HepG2 (cell line): Measurements from ENCODE around the gene TNP2. TPM values are rescaled to one million over a fixed set of nuclear protein-coding genes. Genes with fewer than 3 reads are reported as not detected.

ENCODE experiments used
- AHR ChIP-seq: IDR thresholded peaks from 2 replicates; pipeline ENCODE4 v1.6.1; 2018; ENCODE audit warnings: missing genetic modification reagents, missing compliant biosample characterization
- BCL6 ChIP-seq: IDR thresholded peaks from 2 replicates; pipeline ENCODE4 v1.6.1; 2016; ENCODE audit warnings: missing genetic modification reagents, missing compliant biosample characterization
- DNMT3B ChIP-seq: conservative IDR thresholded peaks from 2 replicates; pipeline ENCODE4 v1.6.1; 2016; ENCODE audit warnings: missing biosample characterization, control low read depth
- IRF2 ChIP-seq: IDR thresholded peaks from 2 replicates; pipeline ENCODE4 v1.6.1; 2018; ENCODE audit warnings: missing genetic modification reagents, missing compliant biosample characterization
- SAFB2 ChIP-seq: sonication (generic); formaldehyde crosslinking; IDR thresholded peaks from 2 replicates; pipeline ENCODE4 v1.5.1; 2020; ENCODE audit warnings: missing genetic modification reagents, low read depth, mild to moderate bottlenecking, borderline replicate concordance
- SKI ChIP-seq: fragments of 450-650 bp; IDR thresholded peaks from one replicate; pipeline ENCODE4 v1.6.1; 2018; ENCODE audit warnings: mild to moderate bottlenecking; ENCODE audit not compliant: partially characterized antibody
- SRY ChIP-seq: sonication (generic); formaldehyde crosslinking; IDR thresholded peaks from 2 replicates; pipeline ENCODE4 v1.8.0; 2022; ENCODE audit warnings: mild to moderate bottlenecking, missing genetic modification reagents
- ZNF224 ChIP-seq: sonication (generic); formaldehyde crosslinking; IDR thresholded peaks from 2 replicates; pipeline ENCODE4 v1.5.0; 2020; ENCODE audit warnings: mild to moderate bottlenecking, missing genetic modification reagents
- ZNF263 ChIP-seq: sonication (generic); formaldehyde crosslinking; IDR thresholded peaks from 2 replicates; pipeline ENCODE4 v1.4.0; 2020; ENCODE audit warnings: missing genetic modification reagents
- ZNF547 ChIP-seq: sonication (generic); formaldehyde crosslinking; IDR thresholded peaks from 2 replicates; pipeline ENCODE4 v1.5.1; 2020; ENCODE audit warnings: mild to moderate bottlenecking, missing genetic modification reagents
- ZNF605 ChIP-seq: sonication (generic); formaldehyde crosslinking; IDR thresholded peaks from 2 replicates; pipeline ENCODE4 v1.8.0; 2022; ENCODE audit warnings: mild to moderate bottlenecking, missing genetic modification reagents
- ZNF747 ChIP-seq: sonication (generic); formaldehyde crosslinking; IDR thresholded peaks from 2 replicates; pipeline ENCODE4 v1.8.1; 2023; ENCODE audit warnings: missing genetic modification reagents, mild to moderate bottlenecking, borderline replicate concordance
- ZNF775 ChIP-seq: sonication (generic); formaldehyde crosslinking; IDR thresholded peaks from 2 replicates; pipeline ENCODE4 v1.4.0; 2020; ENCODE audit warnings: missing genetic modification reagents, mild to moderate bottlenecking, moderate library complexity, borderline replicate concordance
- ZNF790 ChIP-seq: sonication (generic); formaldehyde crosslinking; IDR thresholded peaks from 2 replicates; pipeline ENCODE4 v1.8.0; 2022; ENCODE audit warnings: missing genetic modification reagents, mild to moderate bottlenecking, borderline replicate concordance
- polyA plus RNA-seq, 8 experiments: library from polyadenylated mRNA; depleted of rRNA in 3 of 8; stranded (reverse) in 7 of 8; unstranded in 1 of 8; fragments of >200 nt; fragmentation: Illumina TruSeq in 4 of 8; extraction: Trizol in 4 of 8; gene quantifications; 2 replicates each; pipeline versions ENCODE4 v1.2.1 to v1.2.3, GENCODE V29; 2011 to 2016; ENCODE audit warnings: low read depth in 4 of 8, missing spikeins in 1 of 8, mixed read lengths in 1 of 8; ENCODE audit not compliant: insufficient read depth in 1 of 8
- total RNA-seq, 5 experiments: library from RNA; depleted of rRNA; stranded (reverse); fragments of >200 nt; fragmentation: Illumina TruSeq; extraction: Trizol; gene quantifications; 2 replicates each; pipeline ENCODE4 v1.2.3, GENCODE V29; 2016; ENCODE audit warnings: low read depth in 1 of 5
- TF ChIP-seq, protein P1 (sequence below): sonication (generic); formaldehyde crosslinking; IDR thresholded peaks from 2 replicates; pipeline ENCODE4 v1.5.1; 2020; ENCODE audit warnings: mild to moderate bottlenecking, missing genetic modification reagents, moderate library complexity
- TF ChIP-seq, protein P2 (sequence below): sonication (generic); formaldehyde crosslinking; IDR thresholded peaks from 2 replicates; pipeline ENCODE4 v1.5.1; 2020; ENCODE audit warnings: missing genetic modification reagents, mild to moderate bottlenecking, borderline replicate concordance
- TF ChIP-seq, protein P3 (sequence below): sonication (generic); formaldehyde crosslinking; conservative IDR thresholded peaks from 2 replicates; pipeline ENCODE4 v1.8.1; 2023; ENCODE audit warnings: missing genetic modification reagents
- TF ChIP-seq, protein P4 (sequence below): IDR thresholded peaks from 2 replicates; pipeline ENCODE4 v1.6.1; 2016

Gene TNP2
- total and polyA plus RNA-seq, 2 of the 13 experiments (the other 11 are each of a cell fraction or from before 2014, with no cell fraction given), result not detected

DNA sequence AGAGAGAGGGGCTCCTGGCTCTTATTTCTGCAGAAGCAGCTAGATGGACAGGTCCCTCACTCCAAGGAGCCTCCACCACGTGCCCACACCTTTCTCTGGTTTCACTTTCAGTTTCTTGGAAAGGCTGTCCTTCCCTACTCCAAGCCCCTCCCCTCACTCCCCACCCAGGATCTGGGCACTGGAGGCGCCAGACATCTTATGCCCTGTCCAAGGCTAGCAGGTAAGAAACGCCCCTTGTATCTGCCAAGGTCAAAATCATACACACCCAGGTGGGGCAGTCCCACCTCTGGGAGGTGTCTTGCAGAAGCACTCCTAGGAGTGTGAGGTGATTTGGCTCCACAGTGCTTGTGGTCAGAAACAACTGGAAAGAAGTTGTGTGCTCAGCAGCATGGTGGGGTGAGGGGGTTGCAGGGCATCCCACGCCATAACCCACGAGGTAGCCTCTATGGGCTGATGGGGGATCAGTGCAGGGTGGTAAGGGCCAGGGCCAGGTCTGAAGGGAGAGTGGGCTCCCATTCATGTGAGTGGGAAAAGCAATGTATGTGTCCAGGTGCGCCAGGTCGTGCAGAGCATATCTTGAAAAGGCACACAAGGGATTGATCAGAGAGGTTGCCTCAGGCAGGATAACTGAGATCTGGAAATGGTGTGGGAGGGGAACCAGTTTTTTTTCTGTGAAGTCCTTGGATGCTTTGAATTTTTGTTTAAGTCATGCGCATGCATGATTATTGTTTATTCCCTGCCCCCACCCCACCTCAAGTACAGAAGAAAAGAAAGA lies 43.8 kb upstream of the TNP2 start (continued):
- TF ChIP-seq, protein P1, sequence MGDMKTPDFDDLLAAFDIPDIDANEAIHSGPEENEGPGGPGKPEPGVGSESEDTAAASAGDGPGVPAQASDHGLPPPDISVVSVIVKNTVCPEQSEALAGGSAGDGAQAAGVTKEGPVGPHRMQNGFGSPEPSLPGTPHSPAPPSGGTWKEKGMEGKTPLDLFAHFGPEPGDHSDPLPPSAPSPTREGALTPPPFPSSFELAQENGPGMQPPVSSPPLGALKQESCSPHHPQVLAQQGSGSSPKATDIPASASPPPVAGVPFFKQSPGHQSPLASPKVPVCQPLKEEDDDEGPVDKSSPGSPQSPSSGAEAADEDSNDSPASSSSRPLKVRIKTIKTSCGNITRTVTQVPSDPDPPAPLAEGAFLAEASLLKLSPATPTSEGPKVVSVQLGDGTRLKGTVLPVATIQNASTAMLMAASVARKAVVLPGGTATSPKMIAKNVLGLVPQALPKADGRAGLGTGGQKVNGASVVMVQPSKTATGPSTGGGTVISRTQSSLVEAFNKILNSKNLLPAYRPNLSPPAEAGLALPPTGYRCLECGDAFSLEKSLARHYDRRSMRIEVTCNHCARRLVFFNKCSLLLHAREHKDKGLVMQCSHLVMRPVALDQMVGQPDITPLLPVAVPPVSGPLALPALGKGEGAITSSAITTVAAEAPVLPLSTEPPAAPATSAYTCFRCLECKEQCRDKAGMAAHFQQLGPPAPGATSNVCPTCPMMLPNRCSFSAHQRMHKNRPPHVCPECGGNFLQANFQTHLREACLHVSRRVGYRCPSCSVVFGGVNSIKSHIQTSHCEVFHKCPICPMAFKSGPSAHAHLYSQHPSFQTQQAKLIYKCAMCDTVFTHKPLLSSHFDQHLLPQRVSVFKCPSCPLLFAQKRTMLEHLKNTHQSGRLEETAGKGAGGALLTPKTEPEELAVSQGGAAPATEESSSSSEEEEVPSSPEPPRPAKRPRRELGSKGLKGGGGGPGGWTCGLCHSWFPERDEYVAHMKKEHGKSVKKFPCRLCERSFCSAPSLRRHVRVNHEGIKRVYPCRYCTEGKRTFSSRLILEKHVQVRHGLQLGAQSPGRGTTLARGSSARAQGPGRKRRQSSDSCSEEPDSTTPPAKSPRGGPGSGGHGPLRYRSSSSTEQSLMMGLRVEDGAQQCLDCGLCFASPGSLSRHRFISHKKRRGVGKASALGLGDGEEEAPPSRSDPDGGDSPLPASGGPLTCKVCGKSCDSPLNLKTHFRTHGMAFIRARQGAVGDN (CRISPR knock-in tag), result peak; percentile 83
- TF ChIP-seq SRY (CRISPR knock-in tag) (peak; percentile 77; the same call in 1 of the 2 replicates), IRF2 (CRISPR knock-in tag) (peak; percentile 100), ZNF224 (CRISPR knock-in tag) (peak; percentile 56; the same call in 1 of the 2 replicates), ZNF547 (peak; percentile 64), ZNF790 (0 out of 2 replicates have a peak, but pooled peaks have one; percentile 42), SKI (no peak), ZNF605 (peak; percentile 25; the same call in 1 of the 2 replicates), ZNF263 (no peak), AHR (peak; percentile 79; the same call in 1 of the 2 replicates), DNMT3B (0 out of 2 replicates have a peak, but pooled peaks have one; percentile 51), BCL6 (CRISPR knock-in tag) (no peak), SAFB2 (CRISPR knock-in tag) (0 out of 2 replicates have a peak, but pooled peaks have one; percentile 52), ZNF775 (no peak), ZNF747 (CRISPR knock-in tag) (no peak)
- TF ChIP-seq, protein P2, sequence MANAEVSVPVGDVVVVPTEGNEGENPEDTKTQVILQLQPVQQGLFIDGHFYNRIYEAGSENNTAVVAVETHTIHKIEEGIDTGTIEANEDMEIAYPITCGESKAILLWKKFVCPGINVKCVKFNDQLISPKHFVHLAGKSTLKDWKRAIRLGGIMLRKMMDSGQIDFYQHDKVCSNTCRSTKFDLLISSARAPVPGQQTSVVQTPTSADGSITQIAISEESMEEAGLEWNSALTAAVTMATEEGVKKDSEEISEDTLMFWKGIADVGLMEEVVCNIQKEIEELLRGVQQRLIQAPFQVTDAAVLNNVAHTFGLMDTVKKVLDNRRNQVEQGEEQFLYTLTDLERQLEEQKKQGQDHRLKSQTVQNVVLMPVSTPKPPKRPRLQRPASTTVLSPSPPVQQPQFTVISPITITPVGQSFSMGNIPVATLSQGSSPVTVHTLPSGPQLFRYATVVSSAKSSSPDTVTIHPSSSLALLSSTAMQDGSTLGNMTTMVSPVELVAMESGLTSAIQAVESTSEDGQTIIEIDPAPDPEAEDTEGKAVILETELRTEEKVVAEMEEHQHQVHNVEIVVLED, result peak; percentile 47
- TF ChIP-seq, protein P3, sequence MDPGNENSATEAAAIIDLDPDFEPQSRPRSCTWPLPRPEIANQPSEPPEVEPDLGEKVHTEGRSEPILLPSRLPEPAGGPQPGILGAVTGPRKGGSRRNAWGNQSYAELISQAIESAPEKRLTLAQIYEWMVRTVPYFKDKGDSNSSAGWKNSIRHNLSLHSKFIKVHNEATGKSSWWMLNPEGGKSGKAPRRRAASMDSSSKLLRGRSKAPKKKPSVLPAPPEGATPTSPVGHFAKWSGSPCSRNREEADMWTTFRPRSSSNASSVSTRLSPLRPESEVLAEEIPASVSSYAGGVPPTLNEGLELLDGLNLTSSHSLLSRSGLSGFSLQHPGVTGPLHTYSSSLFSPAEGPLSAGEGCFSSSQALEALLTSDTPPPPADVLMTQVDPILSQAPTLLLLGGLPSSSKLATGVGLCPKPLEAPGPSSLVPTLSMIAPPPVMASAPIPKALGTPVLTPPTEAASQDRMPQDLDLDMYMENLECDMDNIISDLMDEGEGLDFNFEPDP (CRISPR knock-in tag), result no peak
- TF ChIP-seq, protein P4, sequence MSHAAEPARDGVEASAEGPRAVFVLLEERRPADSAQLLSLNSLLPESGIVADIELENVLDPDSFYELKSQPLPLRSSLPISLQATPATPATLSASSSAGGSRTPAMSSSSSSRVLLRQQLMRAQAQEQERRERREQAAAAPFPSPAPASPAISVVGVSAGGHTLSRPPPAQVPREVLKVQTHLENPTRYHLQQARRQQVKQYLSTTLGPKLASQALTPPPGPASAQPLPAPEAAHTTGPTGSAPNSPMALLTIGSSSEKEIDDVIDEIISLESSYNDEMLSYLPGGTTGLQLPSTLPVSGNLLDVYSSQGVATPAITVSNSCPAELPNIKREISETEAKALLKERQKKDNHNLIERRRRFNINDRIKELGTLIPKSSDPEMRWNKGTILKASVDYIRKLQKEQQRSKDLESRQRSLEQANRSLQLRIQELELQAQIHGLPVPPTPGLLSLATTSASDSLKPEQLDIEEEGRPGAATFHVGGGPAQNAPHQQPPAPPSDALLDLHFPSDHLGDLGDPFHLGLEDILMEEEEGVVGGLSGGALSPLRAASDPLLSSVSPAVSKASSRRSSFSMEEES, result no peak; the same call in 1 of the 2 replicates
